Head of caudate nucleus (tissue), 42 donors: ENCODE data around the gene C10orf95.

Experiments
- DNase-seq, 42 donors: peaks; one replicate each; pipeline versions ENCODE4 v3.0.0 to v3.0.0-alpha.2; 2020 to 2021; ENCODE audit warnings: mixed read lengths in 7 of 42
- intact Hi-C: fragments of 100-400 bp; cut with DNase I; formaldehyde crosslinking; loops from one replicate; pipeline ENCODE4 v1.15.0; 2022

The C10orf95 gene

DNA sequence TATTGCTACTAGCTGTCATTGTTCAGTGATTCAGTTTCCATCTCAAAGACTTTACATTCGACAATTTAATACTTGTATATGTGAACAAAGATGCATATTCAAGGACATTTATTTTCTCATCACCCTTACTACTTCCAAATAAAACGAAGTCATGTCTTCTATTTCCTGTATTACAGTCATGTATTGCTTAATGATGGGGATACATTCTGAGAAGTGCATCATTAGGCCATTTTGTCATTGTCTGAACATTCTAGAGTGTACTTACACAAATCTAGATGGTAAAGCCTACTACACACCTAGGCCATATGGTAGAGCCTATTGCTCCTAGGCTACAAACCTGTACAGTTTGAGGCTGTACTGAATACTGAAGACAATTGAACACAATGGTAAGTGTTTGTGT is 6.5 kb downstream of the C10orf95 start:
- DNase-seq, result no peak
- intact Hi-C loops, result no loop called here

- intact Hi-C loops, result no loop called here
These were observed 13.0 kb downstream of the C10orf95 start for GRCh38 chr10:102438374-102438773.

GRCh38 chr10:102437515-102437914 is 13.8 kb downstream of the C10orf95 start:
- DNase-seq, result no peak
- intact Hi-C loops, result no loop called here

More at GRCh38 chr10:102438374-102438773, 13.0 kb downstream of the C10orf95 start:
- DNase-seq, result no peak

DNA sequence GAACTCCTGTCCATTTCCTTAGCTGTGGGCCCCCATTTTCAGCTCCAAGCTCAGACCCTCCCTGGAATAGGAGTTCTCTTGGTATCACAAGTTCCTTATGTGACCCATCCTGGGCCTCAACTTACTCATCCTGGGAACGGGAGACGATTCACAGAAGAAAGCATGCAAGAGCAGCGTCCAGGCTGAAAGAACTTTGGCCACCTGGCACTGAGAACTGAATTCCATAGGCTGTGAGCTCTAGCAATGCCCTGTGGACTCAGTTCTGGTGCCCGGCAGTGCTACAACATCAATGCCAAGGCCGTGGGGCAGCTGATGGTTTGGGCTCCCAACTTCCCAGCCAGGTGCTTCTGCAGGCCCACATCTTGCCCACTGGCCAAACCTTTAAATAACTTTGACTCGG is 15.0 kb downstream of the C10orf95 start:
- DNase-seq, result no peak
- intact Hi-C loops, result no loop called here

DNA sequence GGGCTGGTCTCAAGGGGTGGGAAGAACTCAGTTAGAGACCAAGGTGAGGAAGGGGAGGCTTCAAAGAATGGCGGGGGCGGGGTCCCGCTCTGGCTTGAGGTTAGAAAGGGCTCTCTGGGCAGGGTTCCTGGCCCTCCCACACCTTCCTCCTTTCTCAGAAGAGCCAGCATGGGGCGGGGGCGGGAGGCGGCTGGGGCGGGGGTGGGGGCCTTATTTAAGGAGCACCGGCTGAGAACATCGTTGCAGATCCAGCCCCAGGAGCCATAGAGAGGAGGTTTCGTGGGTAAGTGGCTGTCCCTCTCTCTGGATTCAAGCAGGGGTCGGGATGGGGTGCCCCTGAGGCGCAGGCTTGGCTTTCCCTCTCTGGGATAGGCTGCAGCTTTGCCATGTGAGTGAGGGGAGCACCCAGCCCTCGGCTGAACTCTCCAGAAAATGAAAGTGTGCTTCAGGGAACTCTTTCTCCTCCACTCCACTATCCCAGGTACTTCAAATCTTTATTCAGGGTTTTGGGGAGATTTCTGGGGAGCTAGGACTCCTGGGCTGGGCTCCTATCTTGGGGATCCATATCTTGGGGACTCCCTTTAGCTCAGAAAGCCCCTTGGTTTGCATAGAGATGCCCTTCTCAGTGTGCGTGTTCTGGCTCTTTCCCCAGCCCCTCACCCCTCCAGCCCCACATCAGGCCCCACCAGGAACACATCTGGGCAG is 15.7 kb downstream of the C10orf95 start:
- DNase-seq, result peak in 4 of 42 donors; percentile 24 to 60 (median 44)
- intact Hi-C loops, result no loop called here

GRCh38 chr10:102435133-102435497 is 16.2 kb downstream of the C10orf95 start:
- DNase-seq, result no peak

DNA sequence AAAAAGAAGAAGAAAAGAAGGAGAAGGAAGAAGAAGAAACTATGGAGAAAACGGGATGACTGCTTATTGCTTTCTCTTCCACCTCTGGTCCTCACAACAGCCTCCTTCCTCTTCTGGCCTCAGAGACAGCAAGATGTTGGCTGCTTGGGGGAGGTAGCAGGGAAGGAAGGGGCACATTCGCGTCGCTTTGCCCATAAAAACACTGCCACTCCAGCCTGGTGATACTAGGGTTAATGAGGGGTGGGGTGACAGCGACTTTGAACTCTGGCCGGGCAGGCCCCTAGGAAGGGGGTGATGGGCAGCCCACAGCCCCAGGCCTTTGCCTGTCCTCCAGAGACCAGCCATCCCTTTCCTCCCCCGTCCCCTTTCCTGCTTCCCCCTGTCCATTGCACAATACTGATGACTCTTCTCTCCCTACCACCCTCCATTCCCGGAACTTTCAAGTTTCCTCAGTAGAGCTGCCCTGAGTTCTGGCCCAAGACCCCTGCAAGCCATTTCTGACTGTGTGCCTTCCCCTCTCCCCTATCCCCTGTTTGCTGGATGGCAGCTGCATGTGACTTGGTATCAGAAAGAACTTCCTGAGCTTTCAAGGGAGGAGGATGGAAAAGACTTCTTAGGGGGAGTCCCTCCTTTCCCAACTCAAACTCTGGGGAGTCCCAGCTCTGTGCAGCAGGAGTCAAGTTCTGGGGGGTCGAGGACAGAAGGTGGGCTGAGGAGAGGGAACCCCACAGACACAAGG is 16.8 kb downstream of the C10orf95 start:
- DNase-seq, result no peak
- intact Hi-C loops, result no loop called here

More at GRCh38 chr10:102435133-102435497, 16.2 kb downstream of the C10orf95 start:
- intact Hi-C loops, result no loop called here

DNA sequence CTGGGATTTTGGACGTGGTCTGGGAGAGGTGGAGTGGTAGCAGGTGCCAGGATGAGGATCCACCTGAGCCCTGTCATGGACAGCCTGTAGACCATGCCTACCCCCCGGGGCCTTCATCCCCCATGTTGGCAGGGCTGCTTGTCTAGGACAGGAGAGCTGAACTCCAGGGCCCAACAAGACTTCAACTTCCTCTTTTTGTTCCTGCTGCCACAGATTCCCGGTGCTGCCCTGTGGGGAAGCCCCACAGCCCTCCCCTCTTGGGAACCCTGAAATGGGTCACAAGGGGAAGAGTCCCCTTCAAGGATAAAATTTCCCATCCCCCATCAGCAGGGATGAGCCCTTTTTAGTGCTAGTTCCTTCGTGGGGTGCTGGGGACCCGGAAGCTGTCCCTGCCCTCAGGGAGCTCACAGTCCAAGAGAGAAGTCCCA is 17.7 kb downstream of the C10orf95 start:
- intact Hi-C loops, result no loop called here
- no peak for DNase-seq

GRCh38 chr10:102432162-102432950 is 19.0 kb downstream of the C10orf95 start, which contains the start of gene CUEDC2:
Gene CUEDC2 (minus strand): TSS chr10:102432574. CDS start chr10:102425188, 7,386 bp downstream.
- peak; percentile 95 to 99 (median 98) for DNase-seq
- intact Hi-C loops, result no loop called here

- intact Hi-C loops, result no loop called here
- DNase-seq, result peak in 1 of 42 donors; percentile 27
These were observed 19.8 kb downstream of the C10orf95 start for GRCh38 chr10:102431452-102432124.

- intact Hi-C loops, result loop anchor here (10.0 kb wide), 1 partner anchor 155 kb away; no protein-coding TSS in a partner anchor
- no peak for DNase-seq
These were observed 21.9 kb downstream of the C10orf95 start for GRCh38 chr10:102429468-102429867.

DNA sequence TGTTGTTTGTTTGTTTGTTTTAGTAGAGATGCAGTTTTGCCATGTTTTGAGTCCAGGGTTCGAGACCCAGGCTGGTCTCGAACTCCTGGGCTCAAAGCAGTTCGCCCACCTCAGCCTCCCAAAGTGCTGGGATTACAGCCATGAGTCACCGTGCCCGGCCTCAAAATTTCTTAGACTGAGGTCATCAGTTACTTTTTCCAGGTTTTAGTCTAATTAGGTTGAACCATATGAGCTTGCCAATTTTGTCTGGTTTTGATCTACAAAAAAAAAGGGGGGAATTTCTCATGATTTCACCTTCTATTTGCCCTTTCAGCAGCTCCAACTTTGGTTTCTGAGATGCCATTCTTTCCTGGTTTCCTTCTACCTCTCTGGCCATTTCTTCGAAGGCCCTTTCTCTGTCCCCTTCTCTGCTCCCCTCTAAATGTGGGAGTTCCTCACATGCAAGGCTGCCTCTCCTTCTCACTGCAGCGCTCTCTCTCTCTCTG is 24.5 kb downstream of the C10orf95 start:
- intact Hi-C loops, result loop anchor here (10.0 kb wide), 1 partner anchor 158 kb away; no protein-coding TSS in a partner anchor
- DNase-seq, result no peak

- DNase-seq, result no peak
- intact Hi-C loops, result loop anchor here (10.0 kb wide), 1 partner anchor 159 kb away; no protein-coding TSS in a partner anchor
These were observed 25.9 kb downstream of the C10orf95 start for GRCh38 chr10:102425444-102425843.

GRCh38 chr10:102424916-102425315 is 26.4 kb downstream of the C10orf95 start:
- no peak for DNase-seq
- intact Hi-C loops, result loop anchor here (5.0 to 10.0 kb wide), 2 partner anchors 37 to 160 kb away; no protein-coding TSS in a partner anchor

DNA sequence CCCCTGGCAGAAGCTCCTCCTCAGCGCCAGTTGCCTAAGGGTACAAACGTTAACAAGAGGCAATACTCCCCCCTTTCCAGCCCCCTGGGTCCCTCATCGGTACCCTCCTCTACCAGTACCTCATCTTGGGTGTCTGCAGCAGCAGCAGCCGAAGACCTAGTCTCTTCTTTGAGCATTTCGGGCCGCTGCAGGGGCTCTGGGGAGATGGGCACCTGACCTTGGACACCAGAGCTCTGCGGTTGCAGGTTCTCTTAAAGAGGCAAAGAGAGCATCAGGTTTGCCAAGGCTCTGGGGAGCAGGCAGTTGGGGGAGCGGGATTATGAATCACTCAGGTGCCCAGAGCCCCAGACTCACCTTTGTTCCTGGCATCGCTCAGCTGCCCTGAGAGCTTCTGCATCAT is 27.2 kb downstream of the C10orf95 start:
- no peak for DNase-seq
- intact Hi-C loops, result loop anchor here (5.0 to 10.0 kb wide), 2 partner anchors 38 to 161 kb away; no protein-coding TSS in a partner anchor

GRCh38 chr10:102423372-102423968 is 27.9 kb downstream of the C10orf95 start:
- intact Hi-C loops, result loop anchor here (5.0 to 10.0 kb wide), 2 partner anchors 39 to 161 kb away; no protein-coding TSS in a partner anchor
- no peak for DNase-seq

DNA sequence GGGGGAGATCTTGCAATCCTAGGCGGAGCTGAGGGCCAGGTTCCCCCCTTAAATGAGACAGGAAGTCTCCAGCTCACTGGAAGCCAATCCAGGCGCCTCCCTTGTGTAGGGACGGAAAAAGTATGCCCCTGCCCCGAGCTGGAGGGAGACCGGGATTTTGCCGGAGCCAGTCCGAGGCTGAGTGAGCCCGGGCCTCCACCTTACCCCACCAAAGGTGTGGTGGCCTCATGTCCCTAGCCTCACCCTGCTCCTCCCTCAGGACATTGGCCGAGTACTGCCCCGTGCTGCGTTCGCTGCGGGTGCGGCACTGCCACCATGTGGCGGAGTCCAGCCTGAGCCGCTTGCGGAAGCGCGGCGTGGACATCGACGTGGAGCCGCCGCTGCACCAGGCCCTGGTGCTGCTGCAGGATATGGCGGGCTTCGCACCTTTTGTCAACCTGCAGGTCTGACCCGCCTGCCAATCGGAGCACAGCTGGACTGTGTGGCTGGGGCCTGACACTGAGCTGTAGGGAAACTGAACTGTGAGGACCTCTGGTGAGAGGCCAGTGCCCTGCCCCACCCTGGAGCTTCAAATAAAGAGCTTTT is 28.7 kb downstream of the C10orf95 start:
- peak in 40 of 42 donors; percentile 38 to 88 (median 76) for DNase-seq
- intact Hi-C loops, result loop anchor here (5.0 to 10.0 kb wide), 2 partner anchors 40 to 162 kb away; no protein-coding TSS in a partner anchor
